Hepatocyte (in vitro differentiated cells): ENCODE results near the gene PARP8. TPM values are rescaled to one million over a fixed set of nuclear protein-coding genes. Genes with fewer than 3 reads are reported as not detected.

Experiments
- DNase-seq: peaks from one replicate; pipeline ENCODE4 v3.0.0-alpha.2; 2016; ENCODE audit warnings: low spot score
- H2AFZ ChIP-seq: fragments of 200-600 bp; sonication (generic); 2 replicates; pipeline ENCODE4 v1.6.0; 2016; ENCODE audit warnings: antibody characterized with exemption, mild to moderate bottlenecking
- H3K27ac ChIP-seq: fragments of 200-600 bp; sonication (generic); 2 replicates; pipeline ENCODE4 v1.5.1; 2016; ENCODE audit warnings: mild to moderate bottlenecking
- H3K27me3 ChIP-seq: fragments of 200-600 bp; sonication (generic); 2 replicates; pipeline ENCODE4 v1.6.1; 2016
- H3K36me3 ChIP-seq: fragments of 200-600 bp; sonication (generic); replicated peaks from 2 replicates; pipeline ENCODE4 v1.5.1; 2016; ENCODE audit warnings: low read depth; ENCODE audit not compliant: insufficient read depth
- H3K4me1 ChIP-seq: fragments of 200-600 bp; sonication (generic); 2 replicates; pipeline ENCODE4 v1.5.1; 2016; ENCODE audit warnings: mild to moderate bottlenecking, moderate library complexity; ENCODE audit not compliant: insufficient read depth
- H3K4me2 ChIP-seq: fragments of 200-600 bp; sonication (generic); 2 replicates; pipeline ENCODE4 v1.6.0; 2016
- H3K4me3 ChIP-seq: fragments of 200-600 bp; sonication (generic); 2 replicates; pipeline ENCODE4 v1.5.1; 2016; ENCODE audit warnings: mild to moderate bottlenecking
- H3K79me2 ChIP-seq: fragments of 200-600 bp; sonication (generic); 2 replicates; pipeline ENCODE4 v1.6.0; 2017; ENCODE audit warnings: mild to moderate bottlenecking
- H3K9me2 ChIP-seq: fragments of 200-600 bp; sonication (generic); replicated peaks from 2 replicates; pipeline ENCODE4 v1.6.0; 2017; ENCODE audit warnings: mild to moderate bottlenecking; ENCODE audit not compliant: insufficient read depth
- H3K9me3 ChIP-seq: fragments of 200-600 bp; sonication (generic); 2 replicates; pipeline ENCODE4 v1.5.1; 2016; ENCODE audit warnings: low read depth, mild to moderate bottlenecking
- H4K20me1 ChIP-seq: fragments of 200-600 bp; sonication (generic); 2 replicates; pipeline ENCODE4 v1.6.0; 2016; ENCODE audit warnings: mild to moderate bottlenecking; ENCODE audit not compliant: insufficient read depth, poor library complexity, severe bottlenecking
- CTCF ChIP-seq: fragments of 200-600 bp; sonication (generic); IDR thresholded peaks from 2 replicates; pipeline ENCODE4 v1.5.1; 2016; ENCODE audit warnings: antibody characterized with exemption, mild to moderate bottlenecking; ENCODE audit not compliant: poor library complexity
- EZH2 ChIP-seq: fragments of 200-600 bp; sonication (generic); IDR thresholded peaks from 2 replicates; pipeline ENCODE4 v1.6.1; 2016; ENCODE audit warnings: antibody characterized with exemption, mild to moderate bottlenecking, borderline replicate concordance
- EZH2phosphoT487 ChIP-seq: fragments of 200-600 bp; sonication (generic); IDR thresholded peaks from one replicate; pipeline ENCODE4 v1.6.1; 2018; ENCODE audit warnings: antibody characterized with exemption, mild to moderate bottlenecking, low read depth, moderate library complexity; ENCODE audit not compliant: unreplicated experiment, severe bottlenecking
- WGBS: methylation state at CpG from one replicate; pipeline ENCODE4 v1.1.6; 2016; ENCODE audit warnings: low lambda C conversion rate; ENCODE audit errors: missing lambda C conversion rate; 5-methylcytosine and 5-hydroxymethylcytosine counted together
- polyA plus RNA-seq: library from polyadenylated mRNA; unstranded; fragments of >200 nt; fragmentation: Nextera tagmentation; extraction: Ambion mirVana; gene quantifications from 2 replicates; pipeline ENCODE4 v1.2.1, GENCODE V29; 2016
- total RNA-seq: library from RNA; depleted of rRNA; stranded (reverse); fragments of >200 nt; gene quantifications from 2 replicates; pipeline ENCODE4 v1.2.3, GENCODE V29; 2014

Gene PARP8
- total and polyA plus RNA-seq, 2 experiments from 2014 or later: 11.9 to 18.0 TPM

- Histone ChIP-seq H3K79me2 (peaks cover 55% of the 10 kb centered on the region), H3K27me3 (no peaks in the 10 kb centered on the region), H3K4me1 (no peaks in the 10 kb centered on the region), H2AFZ (no peak overlapping the region), H3K4me3 (no peak overlapping the region), H3K4me2 (no peak overlapping the region), H3K27ac (no peak overlapping the region), H3K9me2 (no peaks in the 10 kb centered on the region), H3K9me3 (no peaks in the 10 kb centered on the region), H3K36me3 (no peaks in the 10 kb centered on the region), H4K20me1 (no peaks in the 10 kb centered on the region)
- 95% methylated on average over 7 of the region's 7 CpGs for WGBS
- TF ChIP-seq EZH2phosphoT487: no peak
- no peak for TF ChIP-seq EZH2
- no peak for TF ChIP-seq CTCF
- no peak for DNase-seq
These were observed 59.5 kb downstream of the PARP8 start for GRCh38 chr5:50725800-50726474.

GRCh38 chr5:50726475-50727148 lies 60.2 kb downstream of the PARP8 start:
- Histone ChIP-seq H4K20me1 (no peaks in the 10 kb centered on the region), H2AFZ (no peak overlapping the region), H3K27me3 (no peaks in the 10 kb centered on the region), H3K4me2 (no peak overlapping the region), H3K27ac (no peak overlapping the region), H3K9me3 (no peaks in the 10 kb centered on the region), H3K9me2 (no peaks in the 10 kb centered on the region), H3K4me1 (no peaks in the 10 kb centered on the region), H3K36me3 (no peaks in the 10 kb centered on the region), H3K79me2 (peaks cover 58% of the 10 kb centered on the region), H3K4me3 (no peak overlapping the region)
- WGBS: 87% methylated on average over 3 of the region's 3 CpGs
- TF ChIP-seq CTCF: no peak
- TF ChIP-seq EZH2: no peak
- no peak for TF ChIP-seq EZH2phosphoT487
- no peak for DNase-seq

DNA sequence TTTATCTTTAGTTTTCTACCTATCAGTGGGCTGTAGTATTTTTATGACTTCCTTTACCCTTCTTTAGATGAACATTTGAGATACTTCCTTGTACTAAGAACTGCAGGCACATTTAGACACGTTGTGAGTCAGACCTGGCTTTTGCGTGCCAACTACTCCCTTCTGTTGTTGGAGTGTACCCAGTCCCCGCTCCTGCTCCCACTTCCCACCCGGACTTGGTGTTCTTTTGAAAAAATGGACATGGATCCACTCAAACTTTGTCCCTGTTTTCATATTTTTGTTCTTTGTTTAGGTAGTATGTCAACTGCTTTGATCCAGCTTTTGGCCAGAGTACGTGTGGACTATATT lies 60.7 kb downstream of the PARP8 start:
- Histone ChIP-seq H3K4me2 (no peak overlapping the region), H3K27me3 (no peaks in the 10 kb centered on the region), H3K4me1 (no peaks in the 10 kb centered on the region), H3K9me2 (no peaks in the 10 kb centered on the region), H3K79me2 (peaks cover 55% of the 10 kb centered on the region), H3K4me3 (no peak overlapping the region), H4K20me1 (no peaks in the 10 kb centered on the region), H2AFZ (no peak overlapping the region), H3K36me3 (no peaks in the 10 kb centered on the region), H3K27ac (no peak overlapping the region), H3K9me3 (no peaks in the 10 kb centered on the region)
- no peak for DNase-seq
- no peak for TF ChIP-seq CTCF
- TF ChIP-seq EZH2: no peak
- no peak for TF ChIP-seq EZH2phosphoT487
- 55% methylated on average over 5 of the region's 5 CpGs for WGBS
